Umbilical cord (tissue), 2 donors: ENCODE results near the gene CTBP2. TPM values are rescaled to one million over a fixed set of nuclear protein-coding genes. Genes with fewer than 3 reads are reported as not detected.

ENCODE experiments used
- DNase-seq: peaks from one replicate; pipeline ENCODE4 v3.0.0-alpha.2; 2015; ENCODE audit warnings: low spot score
- total RNA-seq: library from RNA; depleted of rRNA; stranded (reverse); fragments of >200 nt; gene quantifications from one replicate; pipeline ENCODE4 v1.2.3, GENCODE V29; 2014; ENCODE audit warnings: low replicate concordance; ENCODE audit not compliant: insufficient read depth

CTBP2 gene
- total RNA-seq, 1 donor from 2014 or later, result 27.7 TPM

GRCh38 chr10:125106586-125106985 lies 53.8 kb downstream of the CTBP2 start:
- DNase-seq, result no peak

- no peak for DNase-seq
Measured at GRCh38 chr10:125105706-125106255, 54.6 kb downstream of the CTBP2 start.

GRCh38 chr10:125105155-125105554 lies 55.2 kb downstream of the CTBP2 start:
- no peak for DNase-seq

- DNase-seq, result no peak
Measured at GRCh38 chr10:125104559-125104958, 55.8 kb downstream of the CTBP2 start.

- no peak for DNase-seq
Measured at GRCh38 chr10:125103924-125104323, 56.4 kb downstream of the CTBP2 start.

GRCh38 chr10:125103466-125103865 lies 56.9 kb downstream of the CTBP2 start:
- DNase-seq, result no peak

GRCh38 chr10:125102821-125103220 lies 57.5 kb downstream of the CTBP2 start:
- DNase-seq, result no peak

- DNase-seq, result peak; percentile 72
Measured at GRCh38 chr10:125102246-125102645, 58.1 kb downstream of the CTBP2 start.

- DNase-seq, result no peak
Measured at GRCh38 chr10:125101581-125101980, 58.8 kb downstream of the CTBP2 start.

GRCh38 chr10:125101049-125101448 lies 59.3 kb downstream of the CTBP2 start:
- no peak for DNase-seq

GRCh38 chr10:125097409-125098070 lies 62.8 kb downstream of the CTBP2 start:
- DNase-seq, result no peak

GRCh38 chr10:125096975-125097374 lies 63.4 kb downstream of the CTBP2 start:
- DNase-seq, result no peak

- DNase-seq, result no peak
Measured at GRCh38 chr10:125096371-125096770, 64.0 kb downstream of the CTBP2 start.

- DNase-seq, result no peak
Measured at GRCh38 chr10:125095776-125096175, 64.6 kb downstream of the CTBP2 start.

GRCh38 chr10:125095228-125095627 lies 65.1 kb downstream of the CTBP2 start:
- no peak for DNase-seq

GRCh38 chr10:125094806-125095205 lies 65.6 kb downstream of the CTBP2 start:
- no peak for DNase-seq

- DNase-seq, result no peak
Measured at GRCh38 chr10:125093974-125094705, 66.2 kb downstream of the CTBP2 start.

- peak; percentile 76 for DNase-seq
Measured at GRCh38 chr10:125093199-125093973, 67.0 kb downstream of the CTBP2 start.

GRCh38 chr10:125092564-125093031 lies 67.8 kb downstream of the CTBP2 start:
- DNase-seq, result no peak

GRCh38 chr10:125091891-125092290 lies 68.5 kb downstream of the CTBP2 start:
- DNase-seq, result peak; percentile 50

GRCh38 chr10:125089469-125089868 lies 70.9 kb downstream of the CTBP2 start:
- peak; percentile 55 for DNase-seq

GRCh38 chr10:125087897-125088215 lies 72.5 kb downstream of the CTBP2 start:
- no peak for DNase-seq
